ENCODE measurements around the gene SHANK1.
A peak's percentile ranks its signal among the peaks of the same experiment; 100 is the strongest.

The SHANK1 gene

DNA sequence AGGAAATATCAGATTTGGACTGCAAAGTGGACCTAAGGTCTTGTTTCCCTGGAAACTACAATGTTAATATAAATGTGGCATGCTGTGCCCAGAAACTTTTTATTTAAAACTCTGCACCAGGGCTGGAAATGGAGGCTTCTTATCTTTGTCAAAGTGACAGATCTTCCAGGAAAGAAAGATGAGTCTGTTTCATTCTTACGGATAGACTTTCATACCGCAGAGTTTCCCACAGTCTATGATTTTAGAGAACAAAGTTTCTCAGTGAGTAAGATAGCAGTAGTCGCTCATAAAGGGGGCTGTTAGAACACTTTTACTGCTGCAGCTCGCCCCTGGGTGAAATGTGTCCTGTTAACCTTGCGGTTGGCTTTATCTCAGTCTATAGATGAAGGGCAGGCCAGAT is 10.3 kb upstream of the SHANK1 start:
- Histone ChIP-seq H3K4me1 (peaks cover 3% of the 10 kb centered on the region), H3K4me3 (ENCODE audit: low read depth, low read length) (no peak overlapping the region), H3K27me3 (peaks cover 22% of the 10 kb centered on the region), H3K9me3 (no peaks in the 10 kb centered on the region), H3K36me3 (no peaks in the 10 kb centered on the region; the same call in 1 of the 2 replicates)
- TF ChIP-seq CTCF (IDR thresholded peaks at IDR 0.05; ENCODE audit: low read depth, low read length): no peak
- no peak for DNase-seq

DNA sequence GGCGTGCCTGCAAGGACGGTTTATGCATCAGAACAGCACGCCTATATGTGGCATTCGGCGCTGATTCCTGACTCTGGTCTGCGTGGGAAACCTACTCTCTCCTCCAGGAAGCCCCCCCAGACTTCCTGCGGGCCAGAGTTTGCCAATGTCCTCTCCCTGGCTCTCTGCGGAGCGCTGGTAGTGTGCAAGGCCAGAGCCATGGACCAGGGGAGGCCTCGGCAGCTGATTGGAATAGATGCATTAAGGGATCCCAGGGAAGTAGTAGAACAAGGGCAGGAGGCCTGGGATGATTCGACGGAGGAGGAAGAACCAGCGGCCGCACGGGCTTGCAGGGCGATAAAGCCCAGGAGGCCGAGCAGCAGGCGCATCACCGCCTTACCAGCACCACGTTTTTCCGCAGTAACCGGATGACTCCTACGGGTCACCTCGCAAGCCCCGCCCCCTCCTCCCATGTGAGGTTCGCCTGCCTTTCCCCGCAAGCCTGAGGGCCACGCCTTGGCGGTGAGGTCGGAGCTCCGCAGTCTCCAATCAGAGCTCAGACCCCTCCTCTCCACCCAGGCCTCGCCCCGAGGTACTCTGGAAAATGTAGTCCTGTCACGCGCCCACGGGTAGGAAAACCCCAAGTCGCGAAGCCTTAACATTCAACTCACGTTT is 8.6 kb upstream of the SHANK1 start:
- Histone ChIP-seq H3K36me3 (no peaks in the 10 kb centered on the region; the same call in 1 of the 2 replicates), H3K9me3 (no peaks in the 10 kb centered on the region), H3K27me3 (peaks cover 8% of the 10 kb centered on the region), H3K4me3 (ENCODE audit: low read depth, low read length) (peak overlapping the region; percentile 37), H3K4me1 (peaks cover 3% of the 10 kb centered on the region)
- TF ChIP-seq CTCF (IDR thresholded peaks at IDR 0.05; ENCODE audit: low read depth, low read length): no peak
- DNase-seq: peak; percentile 97

DNA sequence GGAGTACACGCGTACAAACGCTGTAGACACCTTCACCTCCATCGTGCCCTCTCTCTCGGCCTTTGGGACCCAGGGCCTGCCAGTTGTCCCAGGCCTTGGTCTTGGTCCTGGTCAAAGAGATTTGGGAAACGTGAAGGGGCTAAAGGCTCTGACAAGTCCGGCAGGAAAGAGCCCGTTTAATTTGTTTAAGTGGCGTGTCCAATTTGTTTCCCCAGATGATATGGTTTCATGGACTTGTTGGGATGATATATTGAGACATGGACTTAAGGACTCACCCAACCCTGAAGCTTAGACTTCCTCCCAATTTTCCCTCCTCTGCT is 6.3 kb upstream of the SHANK1 start:
- Histone ChIP-seq H3K9me3 (no peaks in the 10 kb centered on the region), H3K4me1 (peaks cover 3% of the 10 kb centered on the region), H3K4me3 (ENCODE audit: low read depth, low read length) (peak overlapping the region; percentile 76), H3K36me3 (no peaks in the 10 kb centered on the region; the same call in 1 of the 2 replicates), H3K27me3 (no peaks in the 10 kb centered on the region)
- TF ChIP-seq CTCF (IDR thresholded peaks at IDR 0.05; ENCODE audit: low read depth, low read length): no peak
- no peak for DNase-seq

GRCh38 chr19:50725218-50725910 is 5.8 kb upstream of the SHANK1 start:
- H3K4me3 ChIP-seq (ENCODE audit: low read depth, low read length): peak overlapping the region; percentile 76
- no peak for DNase-seq
- H3K36me3 ChIP-seq: no peaks in the 10 kb centered on the region; the same call in 1 of the 2 replicates
- peaks cover 3% of the 10 kb centered on the region for H3K4me1 ChIP-seq
- H3K9me3 ChIP-seq: no peaks in the 10 kb centered on the region
- TF ChIP-seq CTCF (IDR thresholded peaks at IDR 0.05; ENCODE audit: low read depth, low read length): no peak
- H3K27me3 ChIP-seq: no peaks in the 10 kb centered on the region

GRCh38 chr19:50724522-50725217 is 5.1 kb upstream of the SHANK1 start:
- H3K27me3 ChIP-seq: no peaks in the 10 kb centered on the region
- H3K4me3 ChIP-seq (ENCODE audit: low read depth, low read length): peak overlapping the region; percentile 76
- H3K9me3 ChIP-seq: no peaks in the 10 kb centered on the region
- no peaks in the 10 kb centered on the region; the same call in 1 of the 2 replicates for H3K36me3 ChIP-seq
- TF ChIP-seq CTCF (IDR thresholded peaks at IDR 0.05; ENCODE audit: low read depth, low read length): peak; percentile 85
- peak; percentile 100 for DNase-seq
- peaks cover 3% of the 10 kb centered on the region for H3K4me1 ChIP-seq

All from BE2C (cell line).